SU-DHL-6 (cell line): Measurements from ENCODE around the gene UVSSA.

Experiments
- CTCF ChIP-seq: fragments of 200-600 bp; sonication (generic); IDR thresholded peaks from one replicate; pipeline ENCODE4 v1.5.1; 2017; ENCODE audit warnings: antibody characterized with exemption, mild to moderate bottlenecking, low read length, moderate library complexity; ENCODE audit not compliant: insufficient read depth, poor library complexity, severe bottlenecking
- EZH2phosphoT487 ChIP-seq: fragments of 200-600 bp; sonication (generic), shearing (Covaris generic); conservative IDR thresholded peaks from 2 replicates; pipeline ENCODE4 v1.6.1; 2018; ENCODE audit warnings: mild to moderate bottlenecking, antibody characterized with exemption, low read length, moderate library complexity, mixed read lengths

GRCh38 chr4:1403591-1404572 lies 56.9 kb downstream of the UVSSA start:
- TF ChIP-seq EZH2phosphoT487 = no peak
- TF ChIP-seq CTCF = no peak
